Right lobe of liver (tissue), 6 donors: ENCODE measurements around the gene PCNX2. TPM values are rescaled to one million over a fixed set of nuclear protein-coding genes. Genes with fewer than 3 reads are reported as not detected.

ENCODE experiments used
- ATAC-seq, 4 donors: fragments of 200-7000 bp; cut with Tn5 transposase; one replicate each; pipeline ENCODE4 v1.9.1; 2020; ENCODE audit warnings: mild to moderate bottlenecking in 4 of 4, moderate library complexity in 4 of 4
- DNase-seq, 3 donors: peaks; one replicate each; pipeline ENCODE4 v3.0.0-alpha.2; 2020
- H3K27ac ChIP-seq, 3 donors: fragments of 200-600 bp; one replicate each; pipeline ENCODE4 v1.8.0; 2022
- H3K27me3 ChIP-seq, 2 donors: fragments of 200-600 bp; one replicate each; pipeline ENCODE4 v1.8.0; 2022
- H3K36me3 ChIP-seq, 4 donors: fragments of 200-600 bp; sonication (generic) in 1 of 4; one replicate each; pipeline versions ENCODE4 v1.5.1 to v1.8.0; 2017 to 2022; ENCODE audit warnings: control low read depth in 1 of 4
- H3K4me1 ChIP-seq, 4 donors: fragments of 200-600 bp; sonication (generic) in 1 of 4; one replicate each; pipeline versions ENCODE4 v1.5.1 to v1.8.0; 2017 to 2022; ENCODE audit warnings: control low read depth in 1 of 4
- H3K4me3 ChIP-seq, 3 donors: fragments of 200-600 bp; one replicate each; pipeline ENCODE4 v1.8.0; 2022
- H3K9me3 ChIP-seq, 4 donors: fragments of 200-600 bp; sonication (generic) in 1 of 4; one replicate each; pipeline versions ENCODE4 v1.5.1 to v1.8.0; 2017 to 2022; ENCODE audit warnings: control low read depth in 1 of 4
- POLR2A ChIP-seq: fragments of 450-650 bp; IDR thresholded peaks from one replicate; pipeline ENCODE4 v1.6.1; 2017; ENCODE audit warnings: antibody characterized with exemption, mild to moderate bottlenecking
- WGBS: methylation state at CpG from one replicate; pipeline ENCODE4 v1.1.6; 2018; ENCODE audit warnings: low coverage, low lambda C conversion rate; ENCODE audit not compliant: insufficient coverage; ENCODE audit errors: missing lambda C conversion rate; 5-methylcytosine and 5-hydroxymethylcytosine counted together
- intact Hi-C, 2 donors: fragments of 100-400 bp; cut with DNase I; formaldehyde crosslinking; loops; one replicate each; pipeline versions ENCODE4 v1.11.2 to v1.14.1; 2022
- total RNA-seq, 6 experiments: library from RNA; depleted of rRNA in 2 of 6; stranded (reverse); fragments of >200 nt in 2 of 6; fragmentation: NEBNext Ultra II Directional in 3 of 6; extraction: Animal tissue kit (Norgen Biotek cat#: 25700) in 3 of 6; gene quantifications; one replicate each; pipeline versions ENCODE4 v1.1.0 to v1.2.4, GENCODE V29; 2016 to 2023
- TF ChIP-seq, protein P1 (sequence below), 4 donors: fragments of 200-600 bp in 3 of 4; fragments of 450-650 bp in 1 of 4; IDR thresholded peaks; one replicate each; pipeline versions ENCODE4 v1.5.1 to v1.8.0; 2016 to 2022; ENCODE audit warnings: antibody characterized with exemption in 4 of 4, mild to moderate bottlenecking in 2 of 4
- donor health status: DM: no; HTN: yes; CAD: no.
- donor health status: DM: no; HTN: no; CAD: no.
- donor health status: DM: no; HTN: no; CAD: no.
- donor health status: DM: no; HTN: yes; CAD: no.
- donor health status: DM: no; HTN: yes; CAD: no.

PCNX2 gene
- total RNA-seq, 6 experiments from 2014 or later = 0.35 to 3.4 (median 0.82) TPM

DNA sequence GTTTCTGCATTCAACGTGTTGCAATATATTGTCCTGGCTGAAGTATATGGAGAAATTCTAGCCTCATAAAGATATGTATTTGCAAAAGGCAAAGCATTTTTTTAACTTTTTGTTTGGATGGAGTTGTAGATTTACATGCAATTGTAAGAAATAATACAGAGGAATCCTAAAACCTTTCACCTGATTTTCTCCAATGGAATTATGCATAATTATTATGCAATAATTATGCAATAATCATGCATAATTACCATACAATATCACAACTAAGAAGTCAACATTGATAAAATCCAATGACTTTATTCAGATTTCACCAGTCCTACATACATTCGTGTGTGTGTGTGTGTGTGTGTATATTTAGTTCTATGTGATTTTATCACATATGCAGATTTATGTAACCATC, 24.5 kb upstream of the PCNX2 start:
- Histone ChIP-seq H3K4me3 (no peak overlapping the region), H3K27ac (no peak overlapping the region), H3K27me3 (no peaks in the 10 kb centered on the region), H3K9me3 (no peaks in the 10 kb centered on the region), H3K36me3 (no peaks in the 10 kb centered on the region), H3K4me1 (no peaks in the 10 kb centered on the region)
- TF ChIP-seq POLR2A = no peak
- TF ChIP-seq, protein P1, sequence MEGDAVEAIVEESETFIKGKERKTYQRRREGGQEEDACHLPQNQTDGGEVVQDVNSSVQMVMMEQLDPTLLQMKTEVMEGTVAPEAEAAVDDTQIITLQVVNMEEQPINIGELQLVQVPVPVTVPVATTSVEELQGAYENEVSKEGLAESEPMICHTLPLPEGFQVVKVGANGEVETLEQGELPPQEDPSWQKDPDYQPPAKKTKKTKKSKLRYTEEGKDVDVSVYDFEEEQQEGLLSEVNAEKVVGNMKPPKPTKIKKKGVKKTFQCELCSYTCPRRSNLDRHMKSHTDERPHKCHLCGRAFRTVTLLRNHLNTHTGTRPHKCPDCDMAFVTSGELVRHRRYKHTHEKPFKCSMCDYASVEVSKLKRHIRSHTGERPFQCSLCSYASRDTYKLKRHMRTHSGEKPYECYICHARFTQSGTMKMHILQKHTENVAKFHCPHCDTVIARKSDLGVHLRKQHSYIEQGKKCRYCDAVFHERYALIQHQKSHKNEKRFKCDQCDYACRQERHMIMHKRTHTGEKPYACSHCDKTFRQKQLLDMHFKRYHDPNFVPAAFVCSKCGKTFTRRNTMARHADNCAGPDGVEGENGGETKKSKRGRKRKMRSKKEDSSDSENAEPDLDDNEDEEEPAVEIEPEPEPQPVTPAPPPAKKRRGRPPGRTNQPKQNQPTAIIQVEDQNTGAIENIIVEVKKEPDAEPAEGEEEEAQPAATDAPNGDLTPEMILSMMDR (IDR thresholded peaks at IDR 0.05) = no peak
- DNase-seq (no peak), ATAC-seq (no peak)
- 77% methylated on average over 2 of the region's 2 CpGs for WGBS
- intact Hi-C loops = no loop called here

DNA sequence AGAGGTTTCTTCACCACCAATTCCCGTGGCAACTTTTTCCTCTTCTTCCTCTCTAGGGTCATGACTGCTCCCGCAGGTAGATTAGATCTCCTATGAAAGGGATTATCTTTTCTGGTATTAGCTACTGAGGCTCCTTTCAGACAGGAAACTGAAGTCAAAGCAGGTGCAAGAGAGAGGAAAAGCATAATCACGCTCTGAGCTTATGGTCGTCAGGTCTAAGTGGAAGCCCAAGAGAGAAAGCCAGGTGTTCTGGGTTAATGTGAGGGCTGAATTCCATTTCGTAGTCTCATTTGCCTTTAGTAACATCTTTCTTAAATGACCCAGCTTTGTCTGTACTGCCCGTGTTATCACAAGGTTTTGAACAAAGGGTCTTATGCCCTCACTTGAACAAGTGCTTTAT, 23.7 kb upstream of the PCNX2 start:
- intact Hi-C loops = no loop called here
- Histone ChIP-seq H3K4me1 (no peaks in the 10 kb centered on the region), H3K27ac (no peak overlapping the region), H3K4me3 (no peak overlapping the region), H3K9me3 (no peaks in the 10 kb centered on the region), H3K36me3 (no peaks in the 10 kb centered on the region), H3K27me3 (no peaks in the 10 kb centered on the region)
- no peak for TF ChIP-seq POLR2A
- TF ChIP-seq, protein P1 (IDR thresholded peaks at IDR 0.05) = no peak
- no peak for DNase-seq
- WGBS = 52% methylated on average over 6 of the region's 6 CpGs
- no peak for ATAC-seq

DNA sequence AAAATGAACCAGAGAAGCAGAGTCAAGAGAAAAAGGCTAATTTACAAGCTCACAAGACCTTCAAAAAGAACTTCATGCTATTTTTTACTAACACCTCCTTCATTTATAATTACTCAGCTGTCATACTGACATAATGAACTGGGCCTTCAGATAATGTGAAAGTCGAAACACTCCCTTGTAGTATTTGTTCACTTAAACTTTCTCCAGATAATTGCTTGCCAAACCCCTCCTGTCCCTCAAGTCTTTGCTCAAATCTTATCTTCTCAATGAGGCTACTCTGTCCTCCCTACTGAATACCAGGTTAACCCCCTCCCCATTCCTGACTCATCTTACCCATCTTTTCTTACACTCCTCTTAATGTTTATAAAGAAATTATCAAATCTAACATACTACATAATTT, 20.9 kb upstream of the PCNX2 start:
- intact Hi-C loops = no loop called here
- ATAC-seq (no peak), DNase-seq (no peak)
- Histone ChIP-seq H3K4me1 (no peaks in the 10 kb centered on the region), H3K4me3 (no peak overlapping the region), H3K9me3 (no peaks in the 10 kb centered on the region), H3K36me3 (no peaks in the 10 kb centered on the region), H3K27ac (no peak overlapping the region), H3K27me3 (no peaks in the 10 kb centered on the region)
- TF ChIP-seq POLR2A = no peak
- TF ChIP-seq, protein P1 (IDR thresholded peaks at IDR 0.05) = no peak
- WGBS = 71% methylated on average over 1 of the region's 1 CpG

DNA sequence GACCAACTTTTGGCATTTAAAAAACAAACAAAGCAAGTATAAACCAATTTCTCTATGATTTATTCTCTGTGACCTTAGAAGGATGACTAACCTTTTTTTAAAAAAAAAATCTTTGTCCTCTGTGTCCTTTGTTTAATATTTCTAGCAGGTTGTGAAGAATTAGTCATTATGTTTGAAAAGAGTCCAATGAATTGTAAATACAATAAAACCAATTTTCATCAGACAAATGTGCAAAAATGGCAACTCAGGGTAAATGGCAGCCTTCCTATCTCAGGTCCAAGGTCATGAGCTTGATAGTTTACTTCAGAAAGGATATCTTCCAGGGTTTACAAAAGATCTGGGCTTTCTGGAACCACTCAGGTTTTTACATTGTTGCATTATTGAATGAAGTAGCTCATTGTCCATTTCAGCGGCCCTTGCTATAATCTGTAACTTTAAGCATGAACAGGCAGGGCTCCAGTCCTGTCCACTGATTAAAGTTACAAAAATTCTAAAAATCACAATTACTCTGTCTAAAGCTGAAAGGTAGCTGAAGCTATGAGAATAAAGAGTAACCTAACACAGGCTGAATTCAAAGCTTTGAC, 20.3 kb upstream of the PCNX2 start:
- H3K9me3 ChIP-seq = no peaks in the 10 kb centered on the region
- no peak for DNase-seq

More for the DNA sequence above, 20.3 kb upstream of the PCNX2 start:
- intact Hi-C loops = no loop called here
- H3K27ac ChIP-seq = no peak overlapping the region
- no peak overlapping the region for H3K4me3 ChIP-seq
- 71% methylated on average over 1 of the region's 1 CpG for WGBS
- ATAC-seq = no peak
- TF ChIP-seq POLR2A = no peak
- TF ChIP-seq, protein P1 (IDR thresholded peaks at IDR 0.05) = no peak
- no peaks in the 10 kb centered on the region for H3K36me3 ChIP-seq
- no peaks in the 10 kb centered on the region for H3K4me1 ChIP-seq
- no peaks in the 10 kb centered on the region for H3K27me3 ChIP-seq
